Loucy (cell line): ENCODE measurements around the gene PDE4D.
A peak's percentile ranks its signal among the peaks of the same experiment; 100 is the strongest.

Experiments
- H2AFZ ChIP-seq: fragments of 200-600 bp; sonication (generic); 2 replicates; pipeline ENCODE4 v1.6.0; 2016; ENCODE audit warnings: antibody characterized with exemption, mild to moderate bottlenecking, low read length, moderate library complexity
- H3F3A ChIP-seq: fragments of 200-600 bp; 2 replicates; pipeline ENCODE4 v1.6.0; 2016; ENCODE audit warnings: antibody characterized with exemption, low read depth, mild to moderate bottlenecking
- H3K27me3 ChIP-seq: fragments of 200-600 bp; sonication (generic); 2 replicates; pipeline ENCODE4 v1.6.1; 2014; ENCODE audit warnings: low read length, mild to moderate bottlenecking; ENCODE audit not compliant: insufficient read depth, poor library complexity, severe bottlenecking
- H3K36me3 ChIP-seq: fragments of 200-600 bp; sonication (generic); 2 replicates; pipeline ENCODE4 v1.6.1; 2016; ENCODE audit warnings: low read length; ENCODE audit not compliant: insufficient read depth
- H3K4me1 ChIP-seq: fragments of 200-600 bp; sonication (generic); 2 replicates; pipeline ENCODE4 v1.5.1; 2014; ENCODE audit warnings: low read length, mild to moderate bottlenecking; ENCODE audit not compliant: insufficient read depth, poor library complexity, severe bottlenecking
- H3K4me2 ChIP-seq: fragments of 200-600 bp; sonication (generic); 2 replicates; pipeline ENCODE4 v1.6.0; 2014; ENCODE audit warnings: antibody characterized with exemption, low read length, low read depth, mild to moderate bottlenecking; ENCODE audit not compliant: poor library complexity, severe bottlenecking
- H3K4me3 ChIP-seq: fragments of 200-600 bp; sonication (generic); 2 replicates; pipeline ENCODE4 v1.5.1; 2014; ENCODE audit warnings: low read length, mild to moderate bottlenecking, mixed read lengths; ENCODE audit not compliant: poor library complexity, severe bottlenecking
- H3K79me2 ChIP-seq: fragments of 200-600 bp; sonication (generic); 2 replicates; pipeline ENCODE4 v1.6.1; 2014; ENCODE audit warnings: low read length; ENCODE audit not compliant: insufficient read depth
- H3K9ac ChIP-seq: fragments of 200-600 bp; sonication (generic); 2 replicates; pipeline ENCODE4 v1.6.0; 2014; ENCODE audit warnings: mild to moderate bottlenecking, low read depth, low read length, moderate library complexity; ENCODE audit not compliant: poor library complexity, severe bottlenecking
- H3K9me2 ChIP-seq: fragments of 200-600 bp; sonication (generic); replicated peaks from 2 replicates; pipeline ENCODE4 v1.6.1; 2016; ENCODE audit warnings: low read depth, low read length, mixed read lengths
- H3K9me3 ChIP-seq: fragments of 200-600 bp; sonication (generic); 2 replicates; pipeline ENCODE4 v1.6.1; 2014; ENCODE audit warnings: mild to moderate bottlenecking, antibody characterized with exemption, low read length, low read depth; ENCODE audit not compliant: insufficient read depth
- H4K20me1 ChIP-seq: fragments of 200-600 bp; sonication (generic); 2 replicates; pipeline ENCODE4 v1.6.0; 2014; ENCODE audit warnings: antibody characterized with exemption, low read length, mild to moderate bottlenecking; ENCODE audit not compliant: insufficient read depth, poor library complexity, severe bottlenecking
- CTCF ChIP-seq: fragments of 200-600 bp; sonication (generic); conservative IDR thresholded peaks from 2 replicates; pipeline ENCODE4 v1.5.1; 2014; ENCODE audit warnings: mild to moderate bottlenecking, antibody characterized with exemption, low read length
- EZH2phosphoT487 ChIP-seq: fragments of 200-600 bp; IDR thresholded peaks from 2 replicates; pipeline ENCODE4 v1.6.1; 2018; ENCODE audit warnings: antibody characterized with exemption, mild to moderate bottlenecking, moderate library complexity, borderline replicate concordance

Gene PDE4D

GRCh38 chr5:59274106-59274636 lies 619.4 kb downstream of the PDE4D start:
- H3K4me1 ChIP-seq = no peaks in the 10 kb centered on the region
- peak overlapping the region; percentile 59 for H3K4me2 ChIP-seq
- H2AFZ ChIP-seq = no peak overlapping the region
- no peak for TF ChIP-seq EZH2phosphoT487
- no peak for TF ChIP-seq CTCF
- H3K79me2 ChIP-seq = no peaks in the 10 kb centered on the region
- H3K27me3 ChIP-seq = no peaks in the 10 kb centered on the region
- H3K4me3 ChIP-seq = no peak overlapping the region
- H3K36me3 ChIP-seq = no peaks in the 10 kb centered on the region
- no peaks in the 10 kb centered on the region for H3K9me2 ChIP-seq
- no peak overlapping the region for H3K9ac ChIP-seq
- no peaks in the 10 kb centered on the region for H4K20me1 ChIP-seq
- no peaks in the 10 kb centered on the region for H3F3A ChIP-seq
- no peaks in the 10 kb centered on the region for H3K9me3 ChIP-seq

GRCh38 chr5:59272809-59273427 lies 620.6 kb downstream of the PDE4D start:
- no peak overlapping the region for H3K4me2 ChIP-seq
- no peak overlapping the region for H3K4me3 ChIP-seq
- H2AFZ ChIP-seq = no peak overlapping the region
- no peaks in the 10 kb centered on the region for H3F3A ChIP-seq
- no peak overlapping the region for H3K9ac ChIP-seq
- no peaks in the 10 kb centered on the region for H3K4me1 ChIP-seq
- no peak for TF ChIP-seq CTCF
- TF ChIP-seq EZH2phosphoT487 = no peak
- no peaks in the 10 kb centered on the region for H3K79me2 ChIP-seq
- no peaks in the 10 kb centered on the region for H3K9me2 ChIP-seq
- no peaks in the 10 kb centered on the region for H3K27me3 ChIP-seq
- H3K9me3 ChIP-seq = no peaks in the 10 kb centered on the region
- H4K20me1 ChIP-seq = no peaks in the 10 kb centered on the region
- no peaks in the 10 kb centered on the region for H3K36me3 ChIP-seq

- Histone ChIP-seq H3K79me2 (no peaks in the 10 kb centered on the region), H3K36me3 (no peaks in the 10 kb centered on the region), H3K9me3 (no peaks in the 10 kb centered on the region), H3K4me1 (no peaks in the 10 kb centered on the region), H3K9me2 (no peaks in the 10 kb centered on the region), H4K20me1 (no peaks in the 10 kb centered on the region), H3K4me3 (no peak overlapping the region), H3K9ac (no peak overlapping the region), H2AFZ (no peak overlapping the region), H3F3A (no peaks in the 10 kb centered on the region), H3K27me3 (no peaks in the 10 kb centered on the region), H3K4me2 (no peak overlapping the region)
- TF ChIP-seq EZH2phosphoT487 (no peak), CTCF (no peak)
These were observed 624.6 kb downstream of the PDE4D start for GRCh38 chr5:59268756-59269415.
